Colonic mucosa (tissue), 4 donors: ENCODE results near the gene PAH. TPM values are rescaled to one million over a fixed set of nuclear protein-coding genes. Genes with fewer than 3 reads are reported as not detected.
A peak's percentile ranks its signal among the peaks of the same experiment; 100 is the strongest.

Experiments used
- DNase-seq: peaks from one replicate; pipeline ENCODE4 v3.0.0-alpha.2; 2020
- H3K27ac ChIP-seq: fragments of 200-600 bp; one replicate; pipeline ENCODE4 v1.8.0; 2021
- H3K27me3 ChIP-seq: fragments of 200-600 bp; one replicate; pipeline ENCODE4 v1.8.0; 2021
- H3K36me3 ChIP-seq: fragments of 200-600 bp; one replicate; pipeline ENCODE4 v1.8.0; 2021
- H3K4me1 ChIP-seq: fragments of 200-600 bp; one replicate; pipeline ENCODE4 v1.8.0; 2021; ENCODE audit warnings: mild to moderate bottlenecking
- H3K4me3 ChIP-seq: fragments of 200-600 bp; one replicate; pipeline ENCODE4 v1.8.0; 2021
- H3K9ac ChIP-seq, 2 donors: one replicate each; pipeline ENCODE4 v1.7.0; 2013; ENCODE audit warnings: control low read depth in 2 of 2, low read depth in 2 of 2, low read length in 2 of 2
- H3K9me3 ChIP-seq: fragments of 200-600 bp; one replicate; pipeline ENCODE4 v1.8.0; 2021
- CTCF ChIP-seq: fragments of 200-600 bp; IDR thresholded peaks from one replicate; pipeline ENCODE4 v1.8.0; 2022; ENCODE audit warnings: antibody characterized with exemption, mild to moderate bottlenecking
- intact Hi-C: fragments of 100-400 bp; cut with DNase I; formaldehyde crosslinking; loops from one replicate; pipeline ENCODE4 v1.14.1; 2022
- total RNA-seq, 2 donors: library from RNA; stranded (reverse); fragmentation: NEBNext Ultra II Directional in 1 of 2; extraction: Animal tissue kit (Norgen Biotek cat#: 25700) in 1 of 2; gene quantifications; one replicate each; pipeline ENCODE4 v1.2.1, GENCODE V29; 2021
- donor health status: healthy.
- donor health status: DM: no; HTN: no; CAD: no.
- donor health status: DM: no; HTN: no; CAD: no.

Gene PAH
- total RNA-seq, 2 donors from 2014 or later: 0.11 to 1.3 TPM

- H3K36me3 ChIP-seq: no peaks in the 10 kb centered on the region
- TF ChIP-seq CTCF: no peak
- H3K27ac ChIP-seq: no peak overlapping the region
- no peaks in the 10 kb centered on the region for H3K4me1 ChIP-seq
- no peak overlapping the region for H3K9ac ChIP-seq
- no peaks in the 10 kb centered on the region for H3K9me3 ChIP-seq
- DNase-seq: no peak
- H3K27me3 ChIP-seq: peaks cover 88% of the 10 kb centered on the region
- intact Hi-C loops: no loop called here
- no peak overlapping the region for H3K4me3 ChIP-seq
These were observed 41.8 kb upstream of the PAH start for GRCh38 chr12:102958830-102959176.

- intact Hi-C loops: no loop called here
- no peak for TF ChIP-seq CTCF
- no peaks in the 10 kb centered on the region for H3K36me3 ChIP-seq
- peak overlapping the region; percentile 15 for H3K4me3 ChIP-seq
- H3K4me1 ChIP-seq: no peaks in the 10 kb centered on the region
- no peaks in the 10 kb centered on the region for H3K9me3 ChIP-seq
- DNase-seq: no peak
- H3K27ac ChIP-seq: no peak overlapping the region
- H3K9ac ChIP-seq: no peak overlapping the region
- peaks cover 83% of the 10 kb centered on the region for H3K27me3 ChIP-seq
These were observed 41.2 kb upstream of the PAH start for GRCh38 chr12:102958073-102958829.

GRCh38 chr12:102957339-102958050 is 40.5 kb upstream of the PAH start, which contains the start of gene ASCL1:
Gene ASCL1 (plus strand): TSS chr12:102957674. CDS start chr12:102958245, 571 bp downstream.
- intact Hi-C loops: no loop called here
- Histone ChIP-seq H3K36me3 (no peaks in the 10 kb centered on the region), H3K9ac (no peak within 1 kb of the TSS), H3K27ac (no peak within 1 kb of the TSS), H3K4me3 (peak within 1 kb of the TSS; percentile 15), H3K27me3 (peaks cover 82% of the 10 kb centered on the region), H3K4me1 (no peaks in the 10 kb centered on the region), H3K9me3 (no peaks in the 10 kb centered on the region)
- TF ChIP-seq CTCF: no peak
- no peak for DNase-seq

GRCh38 chr12:102956738-102957327 is 39.8 kb upstream of the PAH start:
- H3K27me3 ChIP-seq: peaks cover 77% of the 10 kb centered on the region
- H3K36me3 ChIP-seq: no peaks in the 10 kb centered on the region
- H3K9ac ChIP-seq: no peak overlapping the region
- no peaks in the 10 kb centered on the region for H3K9me3 ChIP-seq
- H3K27ac ChIP-seq: no peak overlapping the region
- no peak for TF ChIP-seq CTCF
- no peak overlapping the region for H3K4me3 ChIP-seq
- intact Hi-C loops: no loop called here
- DNase-seq: no peak
- H3K4me1 ChIP-seq: no peaks in the 10 kb centered on the region

GRCh38 chr12:102955926-102956737 is 39.1 kb upstream of the PAH start:
- H3K4me3 ChIP-seq: no peak overlapping the region
- intact Hi-C loops: no loop called here
- H3K9me3 ChIP-seq: no peaks in the 10 kb centered on the region
- no peaks in the 10 kb centered on the region for H3K4me1 ChIP-seq
- no peak for TF ChIP-seq CTCF
- no peaks in the 10 kb centered on the region for H3K36me3 ChIP-seq
- no peak for DNase-seq
- H3K27ac ChIP-seq: no peak overlapping the region
- H3K27me3 ChIP-seq: peaks cover 74% of the 10 kb centered on the region
- H3K9ac ChIP-seq: no peak overlapping the region
